HG03039 (cell line): ENCODE data around the gene MCL1.

Experiments used
- ATAC-seq: cut with Tn5 transposase; IDR thresholded peaks from one replicate; pipeline ENCODE4 v1.9.1; 2021; ENCODE audit warnings: mild to moderate bottlenecking, moderate library complexity; ENCODE audit not compliant: unreplicated experiment

The MCL1 gene

GRCh38 chr1:150544204-150544603 lies 35.2 kb downstream of the MCL1 start:
- no peak for ATAC-seq

- ATAC-seq = no peak
Measured at GRCh38 chr1:150543500-150544143, 35.8 kb downstream of the MCL1 start.

GRCh38 chr1:150537732-150538684 lies 41.4 kb downstream of the MCL1 start:
- no peak for ATAC-seq

- ATAC-seq = no peak
Measured at GRCh38 chr1:150536836-150537731, 42.3 kb downstream of the MCL1 start.

- ATAC-seq = no peak
Measured at GRCh38 chr1:150535511-150536287, 43.7 kb downstream of the MCL1 start.

- ATAC-seq = no peak
Measured at GRCh38 chr1:150534002-150534401, 45.4 kb downstream of the MCL1 start.

GRCh38 chr1:150532860-150533259 lies 46.5 kb downstream of the MCL1 start:
- ATAC-seq = no peak

GRCh38 chr1:150530491-150531159 lies 48.8 kb downstream of the MCL1 start:
- no peak for ATAC-seq

- ATAC-seq = no peak
Measured at GRCh38 chr1:150529017-150529416, 50.4 kb downstream of the MCL1 start.

- ATAC-seq = no peak
Measured at GRCh38 chr1:150528196-150528595, 51.2 kb downstream of the MCL1 start.

- ATAC-seq = no peak
Measured at GRCh38 chr1:150525348-150525747, 54.1 kb downstream of the MCL1 start.
